LHCN-M2 (cell line): ENCODE results near the gene WDR88. TPM values are rescaled to one million over a fixed set of nuclear protein-coding genes. Genes with fewer than 3 reads are reported as not detected.
"Not testable (repeated sequence)": the region's sequence is repeated elsewhere in the genome, so short reads cannot be mapped to it uniquely, and the experiment has no call there.

Experiments used
- DNase-seq: peaks from one replicate; pipeline ENCODE4 v3.0.0-alpha.2; 2012; ENCODE audit warnings: low read depth
- total RNA-seq: library from RNA; depleted of rRNA; stranded (reverse); fragments of >200 nt; gene quantifications from 2 replicates; pipeline ENCODE4 v1.2.3, GENCODE V29; 2014

Gene WDR88
- total RNA-seq, 1 experiment from 2014 or later: not detected

GRCh38 chr19:33126712-33127111 lies 5.2 kb upstream of the WDR88 start:
- not testable (repeated sequence) for DNase-seq

- DNase-seq: no peak
Measured at GRCh38 chr19:33129901-33130300, 2.0 kb upstream of the WDR88 start.

- no peak for DNase-seq
Measured at GRCh38 chr19:33130433-33130832, 1.5 kb upstream of the WDR88 start.

GRCh38 chr19:33132425-33132824 lies 511 bp downstream of the WDR88 start:
- DNase-seq: no peak

- DNase-seq: no peak
Measured at GRCh38 chr19:33133438-33134031, 1.6 kb downstream of the WDR88 start.

GRCh38 chr19:33134571-33135041 lies 2.7 kb downstream of the WDR88 start:
- no peak for DNase-seq

GRCh38 chr19:33139165-33139564 lies 7.3 kb downstream of the WDR88 start:
- DNase-seq: no peak

GRCh38 chr19:33143897-33144405 lies 12.0 kb downstream of the WDR88 start:
- DNase-seq: peak; percentile 27

GRCh38 chr19:33146209-33146608 lies 14.3 kb downstream of the WDR88 start:
- DNase-seq: no peak

GRCh38 chr19:33147538-33147937 lies 15.6 kb downstream of the WDR88 start:
- no peak for DNase-seq

GRCh38 chr19:33150852-33151518 lies 19.1 kb downstream of the WDR88 start:
- no peak for DNase-seq

GRCh38 chr19:33152176-33152575 lies 20.3 kb downstream of the WDR88 start:
- no peak for DNase-seq

GRCh38 chr19:33152625-33153024 lies 20.7 kb downstream of the WDR88 start:
- DNase-seq: not testable (repeated sequence)

GRCh38 chr19:33154313-33154712 lies 22.4 kb downstream of the WDR88 start:
- not testable (repeated sequence) for DNase-seq

- DNase-seq: peak; percentile 57
Measured at GRCh38 chr19:33156334-33156733, 24.4 kb downstream of the WDR88 start.

GRCh38 chr19:33157906-33158305 lies 26.0 kb downstream of the WDR88 start:
- no peak for DNase-seq

- no peak for DNase-seq
Measured at GRCh38 chr19:33158365-33158764, 26.5 kb downstream of the WDR88 start.

GRCh38 chr19:33159149-33159548 lies 27.2 kb downstream of the WDR88 start:
- no peak for DNase-seq

GRCh38 chr19:33159893-33160292 lies 28.0 kb downstream of the WDR88 start:
- DNase-seq: no peak

- no peak for DNase-seq
Measured at GRCh38 chr19:33161201-33161600, 29.3 kb downstream of the WDR88 start.

- no peak for DNase-seq
Measured at GRCh38 chr19:33163481-33163880, 31.6 kb downstream of the WDR88 start.

GRCh38 chr19:33166037-33166436 lies 34.1 kb downstream of the WDR88 start:
- not testable (repeated sequence) for DNase-seq

- no peak for DNase-seq
Measured at GRCh38 chr19:33167438-33167837, 35.5 kb downstream of the WDR88 start.
